A549 (cell line): ENCODE measurements around the gene SLC6A4. TPM values are rescaled to one million over a fixed set of nuclear protein-coding genes. Genes with fewer than 3 reads are reported as not detected.
A peak's percentile ranks its signal among the peaks of the same experiment; 100 is the strongest.

Experiments used
- ATAC-seq, 2 experiments: fragments of 200-7000 bp in 1 of 2; fragments of >200 bp in 1 of 2; cut with Nextera tagmentation in 1 of 2; cut with Tn5 transposase in 1 of 2; 3 replicates each; pipeline versions ENCODE4 v1.8.0 to v1.9.1; 2018 to 2020; ENCODE audit warnings: mild to moderate bottlenecking in 1 of 2, moderate library complexity in 1 of 2
- CTCF ChIA-PET: fragments of 300-600 bp; sonication (Branson Sonifier 250); formaldehyde crosslinking; extraction: SDS; loops from one replicate; lab custom pipeline; 2021; ENCODE audit warnings: antibody characterized with exemption, inconsistent platforms; lab: Yijun Ruan, JAX
- POLR2A ChIA-PET: fragments of 350-600 bp; formaldehyde crosslinking; extraction: SDS; loops from one replicate; lab custom pipeline; 2021; ENCODE audit warnings: antibody characterized with exemption, inconsistent platforms; lab: Yijun Ruan, JAX
- DNase-seq, 2 experiments: peaks; one replicate each; pipeline versions ENCODE4 v3.0.0 to v3.0.0-alpha.2; 2011 to 2016; ENCODE audit warnings: low read depth in 1 of 2, low spot score in 1 of 2
- FAIRE-seq: peaks from 2 replicates; lab custom pipeline; 2011; peaks lifted over from hg19 to GRCh38; lab: Jason Lieb, UNC
- H3K27ac ChIP-seq, 2 experiments: fragments of >200 bp; sonication (Bioruptor Twin); formaldehyde crosslinking; 3 replicates each; pipeline ENCODE4 v1.5.1; 2016 to 2017
- H3K4me1 ChIP-seq: fragments of >200 bp; sonication (Bioruptor Twin); formaldehyde crosslinking; 3 replicates; pipeline ENCODE4 v1.6.1; 2016
- H3K4me2 ChIP-seq: fragments of >200 bp; sonication (Bioruptor Twin); formaldehyde crosslinking; 3 replicates; pipeline ENCODE4 v1.6.1; 2016
- H3K4me3 ChIP-seq: fragments of >200 bp; sonication (Bioruptor Twin); formaldehyde crosslinking; 3 replicates; pipeline ENCODE4 v1.5.1; 2016
- H3K9me3 ChIP-seq: fragments of >200 bp; sonication (Bioruptor Twin); formaldehyde crosslinking; 3 replicates; pipeline ENCODE4 v1.6.1; 2016
- CBX2 ChIP-seq: fragments of 200-600 bp; sonication (generic); IDR thresholded peaks from 2 replicates; pipeline ENCODE4 v1.6.1; 2016; ENCODE audit warnings: low read depth, mild to moderate bottlenecking, borderline replicate concordance
- CHD4 ChIP-seq: fragments of 200-600 bp; sonication (generic); IDR thresholded peaks from 2 replicates; pipeline ENCODE4 v1.6.1; 2016; ENCODE audit warnings: antibody characterized with exemption, mild to moderate bottlenecking, borderline replicate concordance
- ESRRA ChIP-seq: fragments of 150-350 bp; IDR thresholded peaks from 2 replicates; pipeline ENCODE4 v1.6.1; 2014; ENCODE audit warnings: mild to moderate bottlenecking, low read length, borderline replicate concordance
- HEYL ChIP-seq: fragments of 250-450 bp; sonication (Bioruptor Pico); IDR thresholded peaks from 2 replicates; pipeline ENCODE4 v1.8.0; 2021; ENCODE audit warnings: mild to moderate bottlenecking, moderate library complexity
- HOXA7 ChIP-seq: fragments of 250-450 bp; sonication (Bioruptor Pico); IDR thresholded peaks from 2 replicates; pipeline ENCODE4 v1.5.0; 2020; ENCODE audit warnings: mild to moderate bottlenecking, moderate library complexity
- HOXB5 ChIP-seq: fragments of 250-450 bp; sonication (Bioruptor Pico); IDR thresholded peaks from 2 replicates; pipeline ENCODE4 v1.5.0; 2020; ENCODE audit warnings: mild to moderate bottlenecking, moderate library complexity
- MAFK ChIP-seq: fragments of 450-650 bp; IDR thresholded peaks from 2 replicates; pipeline ENCODE4 v1.6.1; 2014; ENCODE audit not compliant: partially characterized antibody
- NPAS2 ChIP-seq: fragments of 250-450 bp; sonication (Bioruptor Pico); IDR thresholded peaks from 2 replicates; pipeline ENCODE4 v1.8.0; 2022; ENCODE audit warnings: mild to moderate bottlenecking, moderate library complexity, borderline replicate concordance
- NR3C1 ChIP-seq: fragments of >200 bp; sonication (Bioruptor Twin); formaldehyde crosslinking; IDR thresholded peaks from 3 replicates; pipeline ENCODE4 v1.6.1; 2017
- PHF8 ChIP-seq: fragments of 200-600 bp; sonication (generic); IDR thresholded peaks from 2 replicates; pipeline ENCODE4 v1.6.1; 2016; ENCODE audit warnings: low read depth, mild to moderate bottlenecking, antibody characterized with exemption, moderate library complexity, borderline replicate concordance
- POLR2A ChIP-seq: IDR thresholded peaks from 2 replicates; pipeline ENCODE4 v1.6.1; 2012; ENCODE audit warnings: mild to moderate bottlenecking, low read length
- RARB ChIP-seq: fragments of 250-450 bp; sonication (Bioruptor Pico); IDR thresholded peaks from 2 replicates; pipeline ENCODE4 v1.8.0; 2021; ENCODE audit warnings: mild to moderate bottlenecking, moderate library complexity
- RCOR1 ChIP-seq: fragments of 150-350 bp; IDR thresholded peaks from 2 replicates; pipeline ENCODE4 v1.6.1; 2014; ENCODE audit warnings: antibody characterized with exemption, low read length, low read depth
- SREBF2 ChIP-seq: fragments of 450-650 bp; IDR thresholded peaks from 2 replicates; pipeline ENCODE4 v1.6.1; 2014; ENCODE audit warnings: mild to moderate bottlenecking, moderate library complexity
- TP53 ChIP-seq: fragments of 250-450 bp; sonication (Bioruptor Pico); IDR thresholded peaks from 2 replicates; pipeline ENCODE4 v1.5.0; 2021; ENCODE audit warnings: mild to moderate bottlenecking, moderate library complexity
- USF2 ChIP-seq: fragments of 450-650 bp; IDR thresholded peaks from 2 replicates; pipeline ENCODE4 v1.6.1; 2014; ENCODE audit warnings: antibody characterized with exemption
- WGBS: methylation state at CpG from one replicate; pipeline ENCODE4 v1.1.6; 2017; ENCODE audit errors: missing lambda C conversion rate; 5-methylcytosine and 5-hydroxymethylcytosine counted together
- polyA plus RNA-seq, 4 experiments: library from polyadenylated mRNA; depleted of rRNA in 3 of 4; stranded (reverse); fragments of >200 nt; fragmentation: RNase III in 1 of 4; extraction: RNeasy Plus Mini Kit Qiagen cat#74134 plus additional on column Dnase treatment in 1 of 4; gene quantifications; 2 replicates in 3 of 4; 3 replicates in 1 of 4; pipeline ENCODE4 v1.2.3, GENCODE V29; 2011 to 2017
- TF ChIP-seq, protein P1 (sequence below): fragments of >200 bp; sonication (Bioruptor Twin); formaldehyde crosslinking; IDR thresholded peaks from 2 replicates; pipeline ENCODE4 v1.6.1; 2016
- TF ChIP-seq, protein P2 (sequence below): fragments of >200 bp; sonication (Bioruptor Twin); formaldehyde crosslinking; IDR thresholded peaks from 3 replicates; pipeline ENCODE4 v1.5.1; 2016
- TF ChIP-seq, protein P3 (sequence below): IDR thresholded peaks from 2 replicates; pipeline ENCODE4 v1.6.1; 2012
- TF ChIP-seq, protein P4 (sequence below): fragments of 150-350 bp; IDR thresholded peaks from 2 replicates; pipeline ENCODE4 v1.6.1; 2014; ENCODE audit warnings: low read depth, mild to moderate bottlenecking, low read length

The SLC6A4 gene
- polyA plus RNA-seq, 2 of the 4 experiments (the other 2 are of a cell fraction) = 0.12 TPM; not detected in 1

DNA sequence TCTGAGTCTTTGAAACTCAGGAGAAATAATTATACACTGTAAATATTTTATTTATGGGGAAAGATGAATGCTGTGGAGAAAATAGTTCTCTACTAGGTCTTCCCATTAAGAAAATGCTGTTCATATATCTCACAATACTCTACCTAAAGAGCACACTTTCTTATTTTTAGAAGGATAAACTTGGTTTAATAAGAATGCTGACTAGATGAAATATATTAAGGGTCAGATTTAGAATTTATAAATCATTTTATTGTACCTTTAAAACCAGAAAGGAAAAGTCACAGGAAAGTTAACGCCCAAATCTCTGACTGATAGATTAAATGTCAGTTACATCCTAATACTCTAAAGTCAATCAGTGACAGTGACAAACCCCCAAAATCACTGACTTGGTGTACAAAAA is 48.7 kb downstream of the SLC6A4 start:
- FAIRE-seq (peak; percentile 32), DNase-seq (no peak), ATAC-seq (no peak)
- ChIA-PET CTCF (interaction anchor here (0.6 to 1.2 kb wide), 5 partner anchors 10 to 1506 kb away, joined by 3 to 5 read pairs (median 3); no protein-coding TSS in a partner anchor), POLR2A (no interaction called here)
- no peaks in the 10 kb centered on the region for H3K9me3 ChIP-seq
- H3K4me1 ChIP-seq = no peaks in the 10 kb centered on the region
- H3K27ac ChIP-seq = no peak overlapping the region
- 94% methylated on average over 1 of the region's 1 CpG for WGBS
- H3K4me3 ChIP-seq = no peak overlapping the region
- H3K4me2 ChIP-seq = no peak overlapping the region
- TF ChIP-seq SREBF2 (no peak), MAFK (peak; percentile 77)

GRCh38 chr17:30176855-30177254 is 58.6 kb downstream of the SLC6A4 start:
- POLR2A ChIA-PET = no interaction called here
- no peak for FAIRE-seq
- H3K4me1 ChIP-seq = no peaks in the 10 kb centered on the region
- no peak for DNase-seq
- no peak for TF ChIP-seq HOXB5
- TF ChIP-seq CBX2 = no peak
- TF ChIP-seq RARB = no peak
- no peak for TF ChIP-seq HOXA7 (CRISPR knock-in tag)
- TF ChIP-seq HEYL = no peak
- TF ChIP-seq TP53 (CRISPR knock-in tag) = no peak
- no peak for TF ChIP-seq MAFK
- TF ChIP-seq, protein P1, sequence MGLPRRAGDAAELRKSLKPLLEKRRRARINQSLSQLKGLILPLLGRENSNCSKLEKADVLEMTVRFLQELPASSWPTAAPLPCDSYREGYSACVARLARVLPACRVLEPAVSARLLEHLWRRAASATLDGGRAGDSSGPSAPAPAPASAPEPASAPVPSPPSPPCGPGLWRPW = no peak
- TF ChIP-seq POLR2A = no peak
- no peak for TF ChIP-seq NPAS2 (CRISPR knock-in tag)
- TF ChIP-seq, protein P2, sequence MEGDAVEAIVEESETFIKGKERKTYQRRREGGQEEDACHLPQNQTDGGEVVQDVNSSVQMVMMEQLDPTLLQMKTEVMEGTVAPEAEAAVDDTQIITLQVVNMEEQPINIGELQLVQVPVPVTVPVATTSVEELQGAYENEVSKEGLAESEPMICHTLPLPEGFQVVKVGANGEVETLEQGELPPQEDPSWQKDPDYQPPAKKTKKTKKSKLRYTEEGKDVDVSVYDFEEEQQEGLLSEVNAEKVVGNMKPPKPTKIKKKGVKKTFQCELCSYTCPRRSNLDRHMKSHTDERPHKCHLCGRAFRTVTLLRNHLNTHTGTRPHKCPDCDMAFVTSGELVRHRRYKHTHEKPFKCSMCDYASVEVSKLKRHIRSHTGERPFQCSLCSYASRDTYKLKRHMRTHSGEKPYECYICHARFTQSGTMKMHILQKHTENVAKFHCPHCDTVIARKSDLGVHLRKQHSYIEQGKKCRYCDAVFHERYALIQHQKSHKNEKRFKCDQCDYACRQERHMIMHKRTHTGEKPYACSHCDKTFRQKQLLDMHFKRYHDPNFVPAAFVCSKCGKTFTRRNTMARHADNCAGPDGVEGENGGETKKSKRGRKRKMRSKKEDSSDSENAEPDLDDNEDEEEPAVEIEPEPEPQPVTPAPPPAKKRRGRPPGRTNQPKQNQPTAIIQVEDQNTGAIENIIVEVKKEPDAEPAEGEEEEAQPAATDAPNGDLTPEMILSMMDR = no peak
- no peak for TF ChIP-seq CHD4
- TF ChIP-seq, protein P3, sequence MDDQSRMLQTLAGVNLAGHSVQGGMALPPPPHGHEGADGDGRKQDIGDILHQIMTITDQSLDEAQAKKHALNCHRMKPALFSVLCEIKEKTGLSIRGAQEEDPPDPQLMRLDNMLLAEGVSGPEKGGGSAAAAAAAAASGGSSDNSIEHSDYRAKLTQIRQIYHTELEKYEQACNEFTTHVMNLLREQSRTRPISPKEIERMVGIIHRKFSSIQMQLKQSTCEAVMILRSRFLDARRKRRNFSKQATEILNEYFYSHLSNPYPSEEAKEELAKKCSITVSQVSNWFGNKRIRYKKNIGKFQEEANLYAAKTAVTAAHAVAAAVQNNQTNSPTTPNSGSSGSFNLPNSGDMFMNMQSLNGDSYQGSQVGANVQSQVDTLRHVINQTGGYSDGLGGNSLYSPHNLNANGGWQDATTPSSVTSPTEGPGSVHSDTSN = no peak
- no peak for TF ChIP-seq NR3C1
- TF ChIP-seq USF2 = no peak
- no peak for TF ChIP-seq PHF8
- TF ChIP-seq, protein P4, sequence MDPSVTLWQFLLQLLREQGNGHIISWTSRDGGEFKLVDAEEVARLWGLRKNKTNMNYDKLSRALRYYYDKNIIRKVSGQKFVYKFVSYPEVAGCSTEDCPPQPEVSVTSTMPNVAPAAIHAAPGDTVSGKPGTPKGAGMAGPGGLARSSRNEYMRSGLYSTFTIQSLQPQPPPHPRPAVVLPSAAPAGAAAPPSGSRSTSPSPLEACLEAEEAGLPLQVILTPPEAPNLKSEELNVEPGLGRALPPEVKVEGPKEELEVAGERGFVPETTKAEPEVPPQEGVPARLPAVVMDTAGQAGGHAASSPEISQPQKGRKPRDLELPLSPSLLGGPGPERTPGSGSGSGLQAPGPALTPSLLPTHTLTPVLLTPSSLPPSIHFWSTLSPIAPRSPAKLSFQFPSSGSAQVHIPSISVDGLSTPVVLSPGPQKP = no peak
- TF ChIP-seq ESRRA = no peak
- no peak for TF ChIP-seq SREBF2
- H3K27ac ChIP-seq = no peak overlapping the region
- no peak overlapping the region for H3K4me2 ChIP-seq
- no peak overlapping the region for H3K4me3 ChIP-seq
- no peak for ATAC-seq
- H3K9me3 ChIP-seq = no peaks in the 10 kb centered on the region
- 94% methylated on average over 5 of the region's 5 CpGs for WGBS
- CTCF ChIA-PET = interaction anchor here (1.4 to 2.4 kb wide), 3 partner anchors 9 to 52 kb away, joined by 6 to 7 read pairs (median 6); no protein-coding TSS in a partner anchor

GRCh38 chr17:30174556-30174955 is 60.9 kb downstream of the SLC6A4 start:
- no peak for DNase-seq
- Histone ChIP-seq H3K4me2 (no peak overlapping the region), H3K27ac (no peak overlapping the region), H3K4me1 (no peaks in the 10 kb centered on the region), H3K9me3 (no peaks in the 10 kb centered on the region), H3K4me3 (no peak overlapping the region)
- 88% methylated on average over 1 of the region's 1 CpG for WGBS
- ATAC-seq = no peak
- TF ChIP-seq SREBF2 = no peak
- TF ChIP-seq, protein P3 = no peak
- no peak for TF ChIP-seq RCOR1
- TF ChIP-seq HOXA7 (CRISPR knock-in tag) = no peak
- peak; percentile 54 for TF ChIP-seq MAFK
- ChIA-PET POLR2A (no interaction called here), CTCF (interaction anchor here (0.7 to 2.0 kb wide), 8 partner anchors 9 to 890 kb away, joined by 3 to 7 read pairs (median 4); no protein-coding TSS in a partner anchor)
- peak; percentile 86 for FAIRE-seq
